ENCODE measurements around the gene TCF7L2.

DNA sequence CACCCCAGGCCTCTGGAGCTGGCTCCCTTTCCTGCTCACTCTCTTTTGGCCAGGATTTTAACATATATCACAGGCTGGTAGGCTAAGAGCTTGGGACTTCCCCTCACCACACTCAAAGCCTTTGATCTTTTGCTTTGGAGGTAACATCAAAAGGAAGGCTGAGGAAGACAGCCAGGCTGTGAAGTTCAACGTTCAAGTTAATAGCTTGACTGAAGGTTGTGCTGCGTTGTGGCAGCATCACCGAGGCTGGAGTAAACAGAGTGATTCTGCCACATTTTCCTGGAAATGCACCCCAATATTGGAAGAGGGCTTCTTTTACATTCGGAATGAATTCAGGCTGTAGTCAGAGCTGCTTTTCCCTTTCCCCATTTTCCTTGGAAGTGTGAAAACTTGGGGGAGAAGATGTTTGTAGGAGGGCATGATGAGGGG, 57.3 kb downstream of the TCF7L2 start:
- TF ChIP-seq, protein P1, sequence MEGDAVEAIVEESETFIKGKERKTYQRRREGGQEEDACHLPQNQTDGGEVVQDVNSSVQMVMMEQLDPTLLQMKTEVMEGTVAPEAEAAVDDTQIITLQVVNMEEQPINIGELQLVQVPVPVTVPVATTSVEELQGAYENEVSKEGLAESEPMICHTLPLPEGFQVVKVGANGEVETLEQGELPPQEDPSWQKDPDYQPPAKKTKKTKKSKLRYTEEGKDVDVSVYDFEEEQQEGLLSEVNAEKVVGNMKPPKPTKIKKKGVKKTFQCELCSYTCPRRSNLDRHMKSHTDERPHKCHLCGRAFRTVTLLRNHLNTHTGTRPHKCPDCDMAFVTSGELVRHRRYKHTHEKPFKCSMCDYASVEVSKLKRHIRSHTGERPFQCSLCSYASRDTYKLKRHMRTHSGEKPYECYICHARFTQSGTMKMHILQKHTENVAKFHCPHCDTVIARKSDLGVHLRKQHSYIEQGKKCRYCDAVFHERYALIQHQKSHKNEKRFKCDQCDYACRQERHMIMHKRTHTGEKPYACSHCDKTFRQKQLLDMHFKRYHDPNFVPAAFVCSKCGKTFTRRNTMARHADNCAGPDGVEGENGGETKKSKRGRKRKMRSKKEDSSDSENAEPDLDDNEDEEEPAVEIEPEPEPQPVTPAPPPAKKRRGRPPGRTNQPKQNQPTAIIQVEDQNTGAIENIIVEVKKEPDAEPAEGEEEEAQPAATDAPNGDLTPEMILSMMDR (IDR thresholded peaks at IDR 0.05): no peak
- no peak for TF ChIP-seq POLR2A (IDR thresholded peaks at IDR 0.05)

Measured in tibial nerve (tissue), 3 donors.